NOMO-1 treated with dmso at 0.1 percent for 144 hours (cell line): ENCODE data around the gene METTL16.
"Not testable (repeated sequence)": the region's sequence is repeated elsewhere in the genome, so short reads cannot be mapped to it uniquely, and the experiment has no call there.

Source experiments
- DNase-seq: peaks from one replicate; lab custom pipeline; 2025; ENCODE audit not compliant: unreplicated experiment; lab: John Stamatoyannopoulos, UW

Gene METTL16

GRCh38 chr17:2452216-2452750, 59.4 kb downstream of the METTL16 start:
- no peak for DNase-seq

GRCh38 chr17:2450016-2450650, 61.6 kb downstream of the METTL16 start:
- DNase-seq, result no peak

GRCh38 chr17:2449486-2449885, 62.2 kb downstream of the METTL16 start:
- no peak for DNase-seq

- DNase-seq, result not testable (repeated sequence)
Observed at GRCh38 chr17:2447479-2447878, 64.2 kb downstream of the METTL16 start.

GRCh38 chr17:2445638-2446037, 66.0 kb downstream of the METTL16 start:
- no peak for DNase-seq

- DNase-seq, result no peak
Observed at GRCh38 chr17:2444382-2444781, 67.3 kb downstream of the METTL16 start.

GRCh38 chr17:2442166-2442565, 69.5 kb downstream of the METTL16 start:
- no peak for DNase-seq

- DNase-seq, result no peak
Observed at GRCh38 chr17:2440930-2441329, 70.8 kb downstream of the METTL16 start.

GRCh38 chr17:2439997-2440396, 71.7 kb downstream of the METTL16 start:
- DNase-seq, result not testable (repeated sequence)

- DNase-seq, result no peak
Observed at GRCh38 chr17:2438823-2439222, 72.9 kb downstream of the METTL16 start.

- no peak for DNase-seq
Observed at GRCh38 chr17:2436316-2436905, 75.3 kb downstream of the METTL16 start.

GRCh38 chr17:2435862-2436261, 75.8 kb downstream of the METTL16 start:
- DNase-seq, result no peak

- no peak for DNase-seq
Observed at GRCh38 chr17:2435181-2435741, 76.4 kb downstream of the METTL16 start.

- DNase-seq, result no peak
Observed at GRCh38 chr17:2433696-2434095, 78.0 kb downstream of the METTL16 start.

GRCh38 chr17:2427910-2428309, 83.8 kb downstream of the METTL16 start:
- DNase-seq, result no peak

- no peak for DNase-seq
Observed at GRCh38 chr17:2427215-2427614, 84.5 kb downstream of the METTL16 start.

GRCh38 chr17:2423271-2423670, 88.4 kb downstream of the METTL16 start:
- no peak for DNase-seq

- DNase-seq, result no peak
Observed at GRCh38 chr17:2421315-2422147, 90.2 kb downstream of the METTL16 start.

- DNase-seq, result no peak
Observed at GRCh38 chr17:2420176-2420575, 91.5 kb downstream of the METTL16 start.

- DNase-seq, result no peak
Observed at GRCh38 chr17:2419486-2419885, 92.2 kb downstream of the METTL16 start.

GRCh38 chr17:2418572-2418971, 93.1 kb downstream of the METTL16 start:
- DNase-seq, result no peak
